Mucosa of stomach (tissue), 1 donor: ENCODE data around the gene KPRP.

Experiments
- H3K27me3 ChIP-seq: one replicate; pipeline ENCODE4 v1.7.0; 2013; ENCODE audit warnings: mild to moderate bottlenecking, low read length; ENCODE audit not compliant: control insufficient read depth, insufficient read depth
- H3K36me3 ChIP-seq: one replicate; pipeline ENCODE4 v1.7.0; 2013; ENCODE audit warnings: low read length; ENCODE audit not compliant: control insufficient read depth, insufficient read depth
- H3K4me1 ChIP-seq: one replicate; pipeline ENCODE4 v1.7.0; 2013; ENCODE audit warnings: mild to moderate bottlenecking, low read length; ENCODE audit not compliant: control insufficient read depth, insufficient read depth
- H3K4me3 ChIP-seq: one replicate; pipeline ENCODE4 v1.7.0; 2013; ENCODE audit warnings: low read length
- H3K9ac ChIP-seq: one replicate; pipeline ENCODE4 v1.7.0; 2013; ENCODE audit warnings: mild to moderate bottlenecking, low read length, moderate library complexity
- H3K9me3 ChIP-seq: one replicate; pipeline ENCODE4 v1.7.0; 2013; ENCODE audit warnings: mild to moderate bottlenecking, low read length, moderate library complexity; ENCODE audit not compliant: control insufficient read depth
- donor health status: Pancreatic carcinoma.

KPRP gene

DNA sequence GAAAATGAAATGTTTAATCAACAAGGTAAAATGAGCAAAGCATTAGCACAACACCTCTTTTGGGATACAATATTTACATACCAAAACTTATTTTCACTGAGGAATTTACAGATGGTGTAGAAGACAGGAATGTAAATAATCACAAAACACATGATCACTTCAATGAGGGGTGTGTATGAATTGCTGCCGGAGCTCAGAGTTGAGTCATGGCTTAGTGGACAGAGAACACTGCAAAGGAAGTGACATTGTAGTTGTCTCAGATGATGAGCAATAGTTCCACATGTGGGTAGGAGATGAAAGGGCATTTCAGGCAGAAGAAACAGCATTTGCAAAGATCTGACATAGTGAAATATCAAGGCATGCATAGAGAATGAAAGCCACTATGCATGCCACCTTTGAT, 5.6 kb upstream of the KPRP start:
- no peaks in the 10 kb centered on the region for H3K9me3 ChIP-seq
- H3K4me1 ChIP-seq = no peaks in the 10 kb centered on the region
- H3K27me3 ChIP-seq = no peaks in the 10 kb centered on the region
- no peak overlapping the region for H3K4me3 ChIP-seq
- no peak overlapping the region for H3K9ac ChIP-seq
- no peaks in the 10 kb centered on the region for H3K36me3 ChIP-seq

GRCh38 chr1:152753586-152753985, 4.2 kb upstream of the KPRP start:
- Histone ChIP-seq H3K4me1 (no peaks in the 10 kb centered on the region), H3K27me3 (no peaks in the 10 kb centered on the region), H3K4me3 (no peak overlapping the region), H3K9me3 (no peaks in the 10 kb centered on the region), H3K9ac (no peak overlapping the region), H3K36me3 (no peaks in the 10 kb centered on the region)

GRCh38 chr1:152756872-152757271, 953 bp upstream of the KPRP start:
- no peak overlapping the region for H3K9ac ChIP-seq
- no peaks in the 10 kb centered on the region for H3K9me3 ChIP-seq
- no peak overlapping the region for H3K4me3 ChIP-seq
- H3K4me1 ChIP-seq = no peaks in the 10 kb centered on the region
- no peaks in the 10 kb centered on the region for H3K36me3 ChIP-seq
- no peaks in the 10 kb centered on the region for H3K27me3 ChIP-seq

DNA sequence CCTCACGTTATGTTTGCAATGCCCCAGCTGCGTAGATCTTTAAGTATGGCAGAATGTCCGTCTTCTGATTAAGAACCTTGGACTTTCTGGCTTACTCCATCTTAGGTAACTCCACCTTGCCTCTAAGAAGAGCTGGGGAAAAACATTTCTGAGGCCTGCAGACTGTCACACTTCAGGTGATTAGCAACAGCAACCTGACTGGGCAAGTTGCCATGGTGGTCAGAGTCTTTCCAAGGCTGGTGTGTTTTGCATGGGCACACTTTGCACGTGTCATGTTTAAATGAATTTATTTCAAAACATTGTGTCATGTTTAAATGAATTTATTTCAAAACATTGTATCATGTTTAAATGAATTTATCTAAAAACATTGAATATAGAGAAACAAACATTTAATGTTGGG, 811 bp downstream of the KPRP start:
- H3K36me3 ChIP-seq = no peaks in the 10 kb centered on the region
- no peaks in the 10 kb centered on the region for H3K4me1 ChIP-seq
- no peaks in the 10 kb centered on the region for H3K9me3 ChIP-seq
- no peaks in the 10 kb centered on the region for H3K27me3 ChIP-seq
- H3K9ac ChIP-seq = no peak overlapping the region
- no peak overlapping the region for H3K4me3 ChIP-seq

DNA sequence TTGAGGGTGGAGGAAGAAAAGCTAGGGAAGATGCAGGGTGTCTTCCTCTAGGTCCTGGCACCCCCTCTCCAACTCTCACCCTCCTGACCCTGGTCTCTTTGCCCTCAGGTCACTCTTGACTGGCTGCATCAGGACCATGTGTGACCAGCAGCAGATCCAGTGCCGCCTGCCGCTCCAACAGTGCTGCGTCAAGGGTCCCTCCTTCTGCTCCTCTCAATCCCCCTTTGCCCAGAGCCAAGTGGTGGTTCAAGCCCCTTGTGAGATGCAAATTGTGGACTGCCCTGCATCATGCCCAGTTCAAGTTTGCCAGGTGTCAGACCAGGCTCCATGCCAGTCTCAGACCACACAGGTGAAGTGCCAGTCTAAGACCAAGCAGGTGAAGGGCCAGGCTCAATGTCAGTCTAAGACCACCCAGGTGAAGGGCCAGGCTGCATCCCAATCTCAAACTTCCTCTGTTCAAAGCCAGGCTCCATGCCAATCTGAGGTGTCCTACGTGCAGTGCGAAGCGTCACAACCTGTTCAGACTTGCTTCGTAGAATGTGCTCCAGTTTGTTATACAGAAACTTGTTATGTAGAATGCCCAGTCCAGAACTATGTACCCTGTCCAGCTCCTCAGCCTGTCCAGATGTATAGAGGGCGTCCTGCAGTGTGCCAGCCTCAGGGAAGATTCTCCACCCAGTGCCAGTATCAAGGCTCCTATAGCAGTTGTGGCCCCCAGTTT, 1.8 kb downstream of the KPRP start:
- no peak overlapping the region for H3K4me3 ChIP-seq
- H3K36me3 ChIP-seq = no peaks in the 10 kb centered on the region
- no peaks in the 10 kb centered on the region for H3K27me3 ChIP-seq
- no peaks in the 10 kb centered on the region for H3K9me3 ChIP-seq
- no peaks in the 10 kb centered on the region for H3K4me1 ChIP-seq
- no peak overlapping the region for H3K9ac ChIP-seq

DNA sequence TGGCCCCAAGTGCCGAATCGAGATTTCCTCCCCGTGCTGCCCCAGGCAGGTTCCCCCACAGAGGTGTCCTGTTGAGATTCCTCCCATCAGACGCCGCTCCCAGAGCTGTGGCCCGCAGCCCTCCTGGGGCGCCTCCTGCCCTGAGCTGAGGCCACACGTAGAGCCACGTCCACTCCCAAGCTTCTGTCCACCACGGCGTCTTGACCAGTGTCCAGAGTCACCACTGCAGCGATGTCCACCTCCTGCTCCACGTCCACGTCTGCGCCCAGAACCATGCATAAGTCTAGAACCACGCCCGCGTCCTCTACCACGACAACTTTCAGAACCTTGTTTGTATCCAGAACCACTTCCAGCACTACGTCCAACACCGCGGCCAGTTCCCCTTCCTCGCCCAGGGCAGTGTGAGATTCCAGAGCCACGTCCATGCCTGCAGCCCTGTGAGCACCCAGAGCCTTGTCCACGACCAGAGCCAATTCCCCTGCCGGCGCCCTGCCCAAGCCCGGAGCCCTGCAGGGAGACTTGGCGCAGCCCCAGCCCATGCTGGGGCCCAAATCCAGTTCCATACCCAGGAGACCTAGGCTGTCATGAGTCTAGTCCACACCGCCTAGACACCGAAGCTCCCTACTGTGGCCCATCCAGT, 2.8 kb downstream of the KPRP start:
- Histone ChIP-seq H3K4me1 (no peaks in the 10 kb centered on the region), H3K9me3 (no peaks in the 10 kb centered on the region), H3K27me3 (no peaks in the 10 kb centered on the region), H3K4me3 (no peak overlapping the region), H3K9ac (no peak overlapping the region), H3K36me3 (no peaks in the 10 kb centered on the region)

DNA sequence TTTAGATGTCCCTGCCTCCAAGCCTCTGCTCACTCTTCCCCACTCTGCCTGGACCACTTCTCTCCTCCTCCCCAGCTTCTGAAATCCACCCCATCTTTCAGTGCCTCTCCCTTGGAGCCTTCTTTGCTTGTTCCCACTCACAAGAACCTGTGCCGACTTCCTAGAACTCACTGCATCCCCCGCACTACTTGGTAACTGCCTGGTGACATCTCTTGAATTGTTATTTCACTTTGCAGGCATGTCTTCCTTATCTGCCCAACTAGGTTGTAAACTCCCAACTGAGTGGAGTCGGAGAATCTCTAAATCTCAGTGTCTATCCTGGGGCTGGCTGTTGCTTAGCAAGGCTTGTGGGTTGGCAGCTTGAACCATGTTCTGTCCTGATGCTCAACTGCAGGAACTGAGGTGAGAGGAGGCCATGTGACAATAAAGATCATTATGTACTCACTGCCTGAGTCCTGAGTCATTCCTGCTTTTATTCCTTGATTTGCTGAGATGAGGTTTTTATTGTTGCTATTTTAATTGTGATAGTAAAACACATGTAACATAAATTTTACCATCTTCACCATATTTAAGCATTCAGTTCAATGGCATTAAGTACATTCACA, 3.9 kb downstream of the KPRP start:
- Histone ChIP-seq H3K4me1 (no peaks in the 10 kb centered on the region), H3K9ac (no peak overlapping the region), H3K27me3 (no peaks in the 10 kb centered on the region), H3K9me3 (no peaks in the 10 kb centered on the region), H3K36me3 (no peaks in the 10 kb centered on the region), H3K4me3 (no peak overlapping the region)

GRCh38 chr1:152768847-152769533, 11.2 kb downstream of the KPRP start:
- Histone ChIP-seq H3K4me1 (no peaks in the 10 kb centered on the region), H3K4me3 (no peak overlapping the region), H3K27me3 (no peaks in the 10 kb centered on the region), H3K9me3 (no peaks in the 10 kb centered on the region), H3K36me3 (no peaks in the 10 kb centered on the region), H3K9ac (no peak overlapping the region)

GRCh38 chr1:152770411-152770810, 12.6 kb downstream of the KPRP start:
- no peaks in the 10 kb centered on the region for H3K4me1 ChIP-seq
- no peaks in the 10 kb centered on the region for H3K9me3 ChIP-seq
- H3K9ac ChIP-seq = no peak overlapping the region
- H3K27me3 ChIP-seq = no peaks in the 10 kb centered on the region
- no peaks in the 10 kb centered on the region for H3K36me3 ChIP-seq
- H3K4me3 ChIP-seq = no peak overlapping the region

GRCh38 chr1:152774875-152775274, 17.1 kb downstream of the KPRP start, which contains the start of gene LCE1F:
Gene LCE1F, plus strand, starts transcription at chr1:152775140. Its CDS starts 1,232 bp downstream, at chr1:152776372.
- Histone ChIP-seq H3K27me3 (no peaks in the 10 kb centered on the region), H3K9me3 (no peaks in the 10 kb centered on the region), H3K9ac (no peak within 1 kb of the TSS), H3K36me3 (no peaks in the 10 kb centered on the region), H3K4me3 (no peak within 1 kb of the TSS), H3K4me1 (no peaks in the 10 kb centered on the region)

DNA sequence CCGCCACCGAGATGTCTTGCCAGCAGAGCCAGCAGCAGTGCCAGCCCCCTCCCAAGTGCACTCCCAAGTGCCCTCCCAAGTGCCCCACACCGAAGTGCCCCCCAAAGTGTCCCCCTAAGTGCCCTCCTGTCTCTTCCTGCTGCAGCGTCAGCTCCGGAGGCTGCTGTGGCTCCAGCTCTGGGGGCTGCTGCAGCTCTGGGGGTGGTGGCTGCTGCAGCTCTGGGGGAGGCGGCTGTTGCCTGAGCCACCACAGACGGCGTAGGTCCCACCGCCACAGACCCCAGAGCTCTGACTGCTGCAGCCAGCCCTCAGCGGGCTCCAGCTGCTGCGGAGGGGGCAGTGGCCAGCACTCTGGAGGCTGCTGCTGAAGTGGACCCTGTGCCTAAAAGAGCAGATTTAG, 18.5 kb downstream of the KPRP start:
- no peak overlapping the region for H3K9ac ChIP-seq
- H3K4me1 ChIP-seq = no peaks in the 10 kb centered on the region
- no peak overlapping the region for H3K4me3 ChIP-seq
- no peaks in the 10 kb centered on the region for H3K36me3 ChIP-seq
- H3K9me3 ChIP-seq = no peaks in the 10 kb centered on the region
- H3K27me3 ChIP-seq = no peaks in the 10 kb centered on the region

DNA sequence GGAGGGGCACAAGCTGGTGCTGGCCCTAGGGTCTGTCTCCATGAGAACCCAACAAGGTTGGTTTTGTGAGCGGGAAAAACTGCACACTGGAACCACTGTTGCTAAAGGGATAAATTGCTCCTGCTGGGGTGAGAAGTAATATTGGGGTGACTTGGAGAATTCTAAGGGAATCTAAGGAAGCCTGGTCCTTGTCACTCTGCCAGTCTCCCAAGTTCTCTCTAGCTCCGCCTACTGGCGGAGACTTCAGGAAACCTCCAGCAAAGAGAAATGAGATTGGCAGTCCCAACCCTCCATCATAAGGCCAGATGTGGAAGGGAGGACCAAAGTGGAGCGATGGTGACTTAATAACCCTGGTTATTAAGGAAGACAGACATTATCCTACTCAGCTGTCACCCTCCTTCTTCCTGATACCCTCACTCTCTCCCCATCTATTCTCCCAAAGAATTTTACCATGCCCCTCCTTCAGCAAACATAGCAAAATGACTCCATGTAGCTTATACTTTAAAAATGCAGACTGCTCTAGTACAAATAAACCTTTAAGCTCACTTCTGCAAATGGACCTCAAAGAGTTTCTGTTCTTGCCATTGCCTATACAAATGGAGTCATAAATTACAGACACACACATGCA, 19.8 kb downstream of the KPRP start:
- Histone ChIP-seq H3K4me1 (no peaks in the 10 kb centered on the region), H3K9ac (no peak overlapping the region), H3K4me3 (no peak overlapping the region), H3K36me3 (no peaks in the 10 kb centered on the region), H3K27me3 (no peaks in the 10 kb centered on the region), H3K9me3 (no peaks in the 10 kb centered on the region)
